Fibroblast of skin of left quadriceps (primary cell): ENCODE measurements around the gene POPDC2.
"Not testable (repeated sequence)": the region's sequence is repeated elsewhere in the genome, so short reads cannot be mapped to it uniquely, and the experiment has no call there.

Source experiments
- DNase-seq, 2 experiments: peaks; one replicate each; pipeline ENCODE4 v3.0.0-alpha.2; 2013; ENCODE audit warnings: low read depth in 2 of 2

Gene POPDC2

GRCh38 chr3:119660474-119661440 is at the start of gene POPDC2:
Gene POPDC2 (minus strand): TSS chr3:119660589. CDS start chr3:119660423, 166 bp downstream.
- DNase-seq: no peak

- DNase-seq: no peak
Observed at GRCh38 chr3:119703820-119704531, 43.6 kb upstream of the POPDC2 start.

DNA sequence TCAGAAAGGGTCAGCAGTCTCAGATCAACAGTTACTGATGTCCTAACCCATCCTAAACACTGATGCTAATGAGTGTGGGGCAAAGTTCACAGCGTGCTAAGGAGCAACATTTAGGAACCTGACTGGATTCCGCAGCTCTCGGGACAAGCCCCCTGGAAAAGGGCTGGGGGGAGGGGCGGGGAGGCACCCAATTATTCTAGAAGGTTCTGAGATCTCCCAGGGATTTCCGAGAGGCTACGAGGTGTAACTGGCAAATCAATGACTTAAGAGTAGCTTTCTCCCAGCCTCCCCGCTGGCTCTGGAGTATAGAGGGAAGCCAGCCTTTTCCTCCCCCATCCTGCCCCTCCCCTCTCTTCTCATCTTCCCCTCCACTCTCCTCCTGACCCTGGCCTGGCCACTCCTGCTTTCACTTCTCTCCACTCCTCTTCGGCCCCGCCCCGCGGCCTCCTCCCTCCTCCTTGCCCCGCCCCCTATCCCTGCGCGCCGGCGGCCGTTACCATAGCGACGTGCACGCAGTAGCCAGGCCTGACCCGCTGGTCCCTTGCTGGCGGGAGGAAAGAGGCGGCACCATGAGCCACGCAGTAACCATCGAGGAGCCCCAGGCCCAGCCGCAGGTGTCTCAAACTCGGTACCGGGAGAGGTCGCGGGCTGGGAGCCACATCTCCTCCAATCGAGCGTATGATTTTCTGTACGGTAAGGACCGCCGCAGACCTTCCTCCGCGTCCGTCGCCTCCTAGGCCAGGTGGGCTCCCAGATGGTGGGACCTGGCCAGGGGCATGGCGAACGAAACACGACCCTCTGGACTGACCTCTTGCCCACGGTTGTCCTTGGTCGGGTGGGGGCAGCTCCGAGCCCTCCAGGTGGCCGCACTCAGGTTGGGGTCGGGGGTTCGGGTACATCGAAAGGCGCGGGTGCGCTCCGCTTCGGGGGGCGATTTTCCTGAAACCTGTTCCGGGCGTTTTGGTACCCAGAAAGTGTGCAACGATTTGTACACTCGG is 42.4 kb upstream of the POPDC2 start, which contains the start of gene CFAP91:
Gene CFAP91 (plus strand): TSS at position 493 of the 998 bp plus-strand sequence. CDS start 77 bp downstream, at position 570.
- peak; percentile 63 to 68 for DNase-seq

GRCh38 chr3:119700920-119701734 is 40.7 kb upstream of the POPDC2 start:
- DNase-seq: no peak

GRCh38 chr3:119700269-119700919 is 40.0 kb upstream of the POPDC2 start:
- DNase-seq: no peak

DNA sequence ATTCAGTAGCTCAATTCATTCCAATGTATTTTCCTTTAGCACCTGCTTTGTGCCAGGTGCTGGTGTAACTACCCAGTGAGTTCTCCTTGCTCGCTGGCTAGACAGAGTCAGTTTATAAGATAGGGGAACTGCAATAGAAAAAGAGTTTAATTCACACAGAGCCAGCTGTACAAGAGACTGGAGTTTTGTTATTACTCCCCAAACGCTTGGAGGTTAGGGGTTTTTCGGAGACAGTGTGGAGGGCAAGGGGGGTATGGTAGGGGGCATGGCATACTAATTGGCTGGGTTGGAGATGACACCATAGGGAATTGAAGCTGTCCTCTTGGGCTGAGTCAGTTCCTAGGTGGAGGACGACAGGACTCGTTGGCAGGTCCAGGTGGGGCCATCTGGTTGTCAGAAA is 37.0 kb upstream of the POPDC2 start:
- DNase-seq: no peak

GRCh38 chr3:119695480-119695879 is 35.1 kb upstream of the POPDC2 start:
- no peak for DNase-seq

DNA sequence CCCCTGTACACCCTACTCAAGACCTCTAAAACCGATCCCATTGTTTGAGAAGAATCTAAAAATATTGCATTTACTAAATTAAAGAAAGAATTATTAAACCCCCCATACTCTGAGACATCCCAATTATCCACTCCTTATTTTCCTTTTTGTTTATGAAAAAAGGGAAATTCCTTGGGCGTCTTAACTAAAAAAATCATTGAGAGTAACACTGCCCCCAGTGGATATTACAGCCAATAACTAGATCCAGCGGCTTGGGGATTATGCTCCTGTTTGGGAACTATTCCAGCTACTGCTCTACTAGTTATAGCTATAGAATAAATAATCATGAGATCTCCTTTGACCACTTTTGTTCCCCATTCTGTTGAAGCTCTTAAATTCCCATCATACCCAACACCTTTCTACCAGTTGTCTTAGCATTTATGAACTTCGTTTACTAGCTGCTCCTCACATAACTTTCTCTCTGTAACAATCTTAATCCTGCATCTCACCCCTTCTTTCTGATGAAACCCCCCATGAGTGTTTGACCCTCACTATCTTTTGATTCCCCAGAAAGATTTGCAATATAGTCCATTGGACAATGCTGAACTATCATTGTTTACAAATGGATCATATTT is 29.8 kb upstream of the POPDC2 start:
- peak in 1 of 2 experiments; percentile 14 for DNase-seq

DNA sequence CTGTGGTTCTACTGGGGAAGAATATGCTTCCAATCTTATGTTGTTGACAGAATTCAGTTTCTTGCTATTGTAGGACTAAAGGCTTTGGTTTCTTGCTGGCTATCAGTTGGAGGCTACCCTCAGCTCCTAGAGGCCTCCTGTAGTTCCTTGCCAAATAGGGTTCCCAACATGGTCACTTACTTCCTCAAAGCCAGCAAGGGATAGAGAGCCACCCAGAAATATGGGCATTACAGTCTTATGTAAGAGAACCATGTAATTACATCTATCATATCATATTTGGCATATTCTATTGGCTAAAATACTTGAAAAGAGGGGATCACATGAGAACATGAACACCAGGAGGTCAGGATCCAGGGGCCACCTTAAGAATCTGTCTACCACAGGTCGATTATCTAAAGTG is 23.0 kb upstream of the POPDC2 start:
- DNase-seq: no peak

DNA sequence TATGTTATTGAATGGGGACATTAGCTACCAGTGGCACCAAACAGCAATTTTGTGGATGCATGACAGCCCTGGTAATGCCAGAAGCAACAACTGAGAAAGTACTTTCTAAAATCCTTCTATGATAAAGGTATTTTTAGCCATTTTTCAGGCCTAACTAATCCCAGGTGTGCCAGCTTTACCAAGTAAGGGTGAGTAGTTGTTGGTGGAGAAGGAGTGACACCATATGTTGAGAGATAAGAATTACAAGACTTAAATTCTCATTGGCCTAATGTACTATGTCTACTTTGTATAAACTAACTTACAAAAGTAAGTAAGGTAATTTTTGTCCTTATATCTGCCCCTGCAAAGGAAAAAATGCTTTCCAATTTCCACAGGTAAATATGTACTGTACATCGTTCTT is 20.9 kb upstream of the POPDC2 start:
- peak; percentile 38 to 46 for DNase-seq

GRCh38 chr3:119679874-119680273 is 19.5 kb upstream of the POPDC2 start:
- DNase-seq: no peak

- not testable (repeated sequence) for DNase-seq
Observed at GRCh38 chr3:119678209-119678608, 17.8 kb upstream of the POPDC2 start.

- DNase-seq: no peak
Observed at GRCh38 chr3:119677641-119677934, 17.2 kb upstream of the POPDC2 start.

DNA sequence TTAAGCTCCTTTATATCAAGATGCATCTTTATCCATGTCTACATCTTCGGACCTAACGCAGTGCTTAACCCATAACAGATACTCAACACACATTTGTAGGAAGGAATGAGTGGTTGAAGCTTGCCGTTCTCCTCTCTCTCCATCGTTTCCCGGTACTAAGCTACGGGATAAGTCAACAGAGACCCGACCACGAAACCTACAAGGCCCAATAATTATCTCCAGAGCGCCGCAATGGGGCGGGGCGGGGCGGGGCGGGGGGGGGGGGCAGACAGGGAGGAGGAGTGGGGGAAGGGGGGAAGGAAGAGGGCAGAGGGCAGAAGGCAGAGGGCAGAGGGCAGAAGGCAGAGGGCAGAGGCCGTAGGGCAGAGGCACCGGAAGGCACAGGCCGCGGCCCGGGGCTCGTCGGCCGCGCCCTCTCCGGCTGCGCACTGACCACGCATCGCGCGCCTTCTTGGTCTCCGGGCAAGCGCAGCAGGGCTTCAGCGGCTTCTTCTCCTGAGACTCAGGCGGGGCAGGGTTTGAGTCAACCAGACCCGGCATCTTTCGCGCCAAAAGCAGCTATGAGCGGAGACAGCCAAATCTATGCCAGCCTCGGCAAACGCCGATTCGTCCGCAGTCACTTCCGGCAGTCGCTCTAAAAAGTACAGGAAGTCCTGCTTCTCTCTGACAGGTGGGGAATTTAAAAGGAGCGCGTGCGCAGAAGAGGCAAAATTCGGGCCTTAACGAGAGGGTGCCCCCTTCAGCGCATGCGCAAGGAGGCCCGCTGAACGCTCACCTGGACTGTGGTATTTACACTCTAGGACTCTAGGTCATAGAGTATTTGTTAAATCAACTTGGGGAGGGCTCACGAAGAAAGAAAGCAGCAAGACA is 16.6 kb upstream of the POPDC2 start, which contains the start of gene COX17:
Gene COX17 (minus strand): TSS at position 636 of the 870 bp plus-strand sequence. CDS start 96 bp downstream, at position 540.
- peak; percentile 90 to 93 for DNase-seq

DNA sequence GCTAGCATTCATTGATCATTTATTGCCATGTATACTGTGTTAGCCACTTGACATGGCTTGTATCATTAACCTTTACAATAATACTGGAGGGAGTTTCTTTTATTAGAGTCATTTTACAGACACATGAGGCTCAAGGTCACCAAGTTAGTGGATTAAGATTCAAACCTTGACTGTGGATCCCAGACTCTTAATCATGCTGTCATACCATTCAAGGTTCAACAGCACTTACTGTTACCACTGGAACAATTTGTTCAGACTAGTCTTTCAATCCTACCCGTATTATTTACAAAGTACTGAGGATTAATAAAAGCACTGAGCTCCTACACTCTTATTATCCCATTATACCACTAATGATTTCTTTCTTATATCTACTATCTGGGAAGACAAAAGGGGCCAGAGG is 15.6 kb upstream of the POPDC2 start:
- DNase-seq: no peak

DNA sequence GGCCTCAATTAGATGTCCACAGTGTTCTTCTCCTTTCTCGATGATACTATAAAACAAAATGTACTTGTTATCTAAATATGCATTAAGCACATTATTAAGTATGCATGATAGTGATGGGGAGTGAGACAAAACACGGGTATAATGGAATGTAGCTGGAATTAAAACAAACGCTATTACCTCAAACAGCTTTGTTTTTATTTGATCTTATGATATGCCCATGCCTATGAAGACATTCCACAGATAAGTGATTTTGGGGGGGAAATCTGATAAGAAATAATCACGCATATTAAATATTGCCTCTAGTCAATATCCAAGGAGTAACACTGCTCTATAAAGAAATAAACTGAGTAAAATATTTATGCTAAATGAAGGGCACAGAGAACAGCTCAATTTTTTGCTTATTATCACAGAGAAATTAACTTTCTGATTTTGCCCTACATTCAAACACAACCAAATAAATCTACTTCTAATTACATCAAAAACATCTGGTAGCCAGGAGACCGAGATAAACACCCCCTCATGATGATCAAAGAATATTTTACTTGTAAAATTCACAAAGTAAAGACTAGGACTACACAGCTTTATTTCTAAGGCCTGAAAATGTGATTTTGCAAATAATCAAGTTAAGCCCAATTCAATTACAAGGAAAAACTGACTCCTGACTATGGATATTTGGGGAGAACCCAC is 14.9 kb upstream of the POPDC2 start:
- no peak for DNase-seq

DNA sequence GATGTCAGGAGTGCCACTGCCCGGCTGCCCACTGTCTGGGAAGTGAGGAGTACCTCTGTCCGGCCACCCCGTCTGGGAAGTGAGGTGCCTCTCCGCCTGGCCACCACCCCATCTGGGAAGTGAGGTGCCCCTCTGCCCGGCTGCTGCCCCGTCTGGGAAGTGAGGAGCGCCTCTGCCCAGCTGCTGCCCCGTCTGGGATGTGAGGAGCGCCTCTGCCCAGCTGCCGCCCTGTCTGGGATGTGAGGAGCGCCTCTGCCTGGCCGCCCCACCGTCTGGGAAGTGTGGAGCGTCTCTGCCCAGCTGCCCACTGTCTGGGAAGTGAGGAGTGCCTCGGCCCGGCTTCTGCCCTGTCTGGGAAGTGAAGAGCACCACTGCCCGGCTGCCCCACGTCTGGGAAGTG is 13.5 kb upstream of the POPDC2 start:
- DNase-seq: no peak

DNA sequence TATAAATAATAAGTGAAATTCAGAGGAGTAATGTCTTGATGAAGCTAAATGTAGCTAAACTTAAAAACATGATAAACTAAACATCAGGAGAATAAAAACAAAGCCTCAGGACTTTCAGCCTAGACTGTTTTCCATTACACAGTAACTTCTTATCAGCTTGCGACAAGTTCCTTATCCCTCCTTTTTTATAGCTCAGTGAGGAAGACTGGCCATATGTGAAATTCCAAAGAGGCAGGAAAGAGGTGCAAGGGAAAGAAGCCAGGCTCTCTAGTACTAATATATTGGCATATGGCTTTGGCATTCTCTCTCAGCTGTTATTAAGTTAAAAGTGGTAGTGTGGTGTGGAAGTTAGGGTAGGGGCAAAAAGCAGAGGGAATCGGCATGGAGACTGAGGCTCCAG is 12.4 kb upstream of the POPDC2 start:
- DNase-seq: no peak
